Gastroesophageal sphincter (tissue), 3 donors: ENCODE results near the gene PPP1R14B.

ENCODE experiments used
- CTCF ChIP-seq, 4 experiments: fragments of 200-600 bp in 2 of 4; fragments of 450-650 bp in 2 of 4; sonication (generic) in 1 of 4; IDR thresholded peaks; one replicate each; pipeline ENCODE4 v1.5.1; 2017 to 2019; ENCODE audit warnings: antibody characterized with exemption in 4 of 4, mild to moderate bottlenecking in 2 of 4, moderate library complexity in 2 of 4
- EP300 ChIP-seq: sonication (generic); formaldehyde crosslinking; IDR thresholded peaks from one replicate; pipeline ENCODE4 v1.6.1; 2017; ENCODE audit warnings: antibody characterized with exemption, mild to moderate bottlenecking
- POLR2A ChIP-seq, 2 donors: fragments of 450-650 bp; IDR thresholded peaks; one replicate each; pipeline ENCODE4 v1.6.1; 2017; ENCODE audit warnings: antibody characterized with exemption in 2 of 2, mild to moderate bottlenecking in 2 of 2, moderate library complexity in 1 of 2
- POLR2AphosphoS5 ChIP-seq: sonication (generic); formaldehyde crosslinking; IDR thresholded peaks from one replicate; pipeline ENCODE4 v1.6.1; 2017; ENCODE audit warnings: antibody characterized with exemption

GRCh38 chr11:64296236-64296635 lies 49.5 kb upstream of the PPP1R14B start:
- TF ChIP-seq POLR2A (IDR thresholded peaks at IDR 0.05) = no peak
- no peak for TF ChIP-seq CTCF (IDR thresholded peaks at IDR 0.05)
- TF ChIP-seq POLR2AphosphoS5 = no peak
- TF ChIP-seq EP300 = no peak
